ENCODE results near the gene IQGAP3.

Gene IQGAP3

DNA sequence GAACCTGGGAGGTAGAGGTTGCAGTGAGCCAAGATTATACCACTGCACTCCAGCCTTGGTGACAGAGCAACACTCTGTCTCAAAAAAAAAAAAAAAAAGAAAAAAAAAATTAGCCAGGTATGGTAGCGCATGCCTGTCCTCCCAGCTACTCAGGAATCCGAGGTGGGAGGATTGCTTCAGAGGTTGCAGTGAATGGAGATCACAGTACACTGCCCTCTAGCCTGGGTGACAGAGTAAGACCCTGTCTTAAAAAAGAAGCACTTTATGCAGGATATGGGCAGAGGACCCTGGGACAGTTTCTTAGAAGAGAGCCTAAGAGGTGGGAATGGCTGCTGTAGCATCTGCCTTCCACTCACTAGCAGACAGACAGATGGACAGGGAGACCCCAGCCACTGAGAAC is 23.0 kb downstream of the IQGAP3 start:
- no peak overlapping the region for H2BK5ac ChIP-seq (ENCODE audit: low read depth, low read length, poor library complexity, severe bottlenecking)
- H3K27me3 ChIP-seq (ENCODE audit: control insufficient read depth in 1 of 2, insufficient read depth in 1 of 2, low read length in 2 of 2), result no peaks in the 10 kb centered on the region
- H2BK120ac ChIP-seq (ENCODE audit: low read depth, low read length), result no peak overlapping the region
- H3K4me1 ChIP-seq (ENCODE audit: control insufficient read depth, insufficient read depth, low read depth, low read length), result peaks cover 7% of the 10 kb centered on the region
- WGBS, result 84% methylated on average over 2 of the region's 2 CpGs
- no peaks in the 10 kb centered on the region for H3K79me1 ChIP-seq (replicated peaks; ENCODE audit: low read length, poor library complexity, severe bottlenecking)
- no peak overlapping the region for H3K9ac ChIP-seq (ENCODE audit: low read length)
- no peaks in the 10 kb centered on the region for H3K9me3 ChIP-seq (ENCODE audit: control insufficient read depth, low read length)
- H3K27ac ChIP-seq (ENCODE audit: low read length, poor library complexity, severe bottlenecking), result no peak overlapping the region
- no peak overlapping the region for H2BK12ac ChIP-seq (ENCODE audit: low read length in 2 of 2)
- H3K4me3 ChIP-seq (ENCODE audit: insufficient read depth in 1 of 2, low read depth in 1 of 2, low read length in 2 of 2), result no peak overlapping the region
- no peak overlapping the region for H4K91ac ChIP-seq (ENCODE audit: low read length)
- H3K23ac ChIP-seq (ENCODE audit: low read length in 2 of 2), result no peak overlapping the region
- no peak overlapping the region for H3K18ac ChIP-seq (ENCODE audit: low read depth in 1 of 2, low read length in 2 of 2)
- H3K36me3 ChIP-seq (ENCODE audit: control insufficient read depth in 1 of 2, insufficient read depth in 2 of 2, low read depth in 1 of 2, low read length in 2 of 2), result peaks cover 9 to 18% of the 10 kb centered on the region in 2 experiments
- H4K8ac ChIP-seq (ENCODE audit: low read length), result no peak overlapping the region
- no peak for DNase-seq
- H3K4me2 ChIP-seq (ENCODE audit: low read length, poor library complexity, severe bottlenecking), result no peak overlapping the region
- no peak overlapping the region for H2BK15ac ChIP-seq (ENCODE audit: low read depth, poor library complexity, severe bottlenecking)
- H2AK5ac ChIP-seq (ENCODE audit: low read length, severe bottlenecking), result no peak overlapping the region
- H3K4ac ChIP-seq (ENCODE audit: low read depth in 1 of 2, low read length in 2 of 2), result no peak overlapping the region
- no peak overlapping the region for H2AFZ ChIP-seq (ENCODE audit: low read depth, low read length)
- H3K14ac ChIP-seq (ENCODE audit: low read length in 2 of 2), result no peak overlapping the region

DNA sequence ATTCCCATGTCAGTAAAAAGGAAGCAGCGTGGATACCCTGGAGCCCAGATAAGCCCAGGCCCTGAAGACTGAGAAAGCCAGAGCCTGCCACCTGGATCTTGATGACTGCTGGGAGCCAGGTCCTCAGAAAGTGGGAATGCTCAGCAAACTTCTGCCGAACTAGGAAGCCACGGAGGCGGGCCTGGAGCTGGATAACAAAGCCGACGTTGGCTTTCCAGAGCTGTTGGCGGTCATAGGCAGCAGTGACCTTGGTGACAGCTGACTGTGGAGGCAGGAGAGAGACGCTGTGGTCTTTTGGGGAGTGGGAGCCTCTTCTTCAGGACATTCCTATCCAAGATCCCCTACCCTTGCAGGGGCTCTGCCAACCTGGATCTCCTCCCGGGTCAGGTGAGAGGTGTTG is 24.4 kb downstream of the IQGAP3 start:
- no peak overlapping the region for H2BK120ac ChIP-seq (ENCODE audit: low read depth, low read length)
- peaks cover 7% of the 10 kb centered on the region for H3K4me1 ChIP-seq (ENCODE audit: control insufficient read depth, insufficient read depth, low read depth, low read length)
- H2BK15ac ChIP-seq (ENCODE audit: low read depth, poor library complexity, severe bottlenecking), result no peak overlapping the region
- H4K91ac ChIP-seq (ENCODE audit: low read length), result no peak overlapping the region
- H3K27me3 ChIP-seq (ENCODE audit: control insufficient read depth in 1 of 2, insufficient read depth in 1 of 2, low read length in 2 of 2), result no peaks in the 10 kb centered on the region
- no peak overlapping the region for H3K9ac ChIP-seq (ENCODE audit: low read length)
- DNase-seq, result no peak
- no peak overlapping the region for H3K14ac ChIP-seq (ENCODE audit: low read length in 2 of 2)
- H3K9me3 ChIP-seq (ENCODE audit: control insufficient read depth, low read length), result no peaks in the 10 kb centered on the region
- no peak overlapping the region for H3K4ac ChIP-seq (ENCODE audit: low read depth in 1 of 2, low read length in 2 of 2)
- H3K79me1 ChIP-seq (replicated peaks; ENCODE audit: low read length, poor library complexity, severe bottlenecking), result no peaks in the 10 kb centered on the region
- no peak overlapping the region for H3K27ac ChIP-seq (ENCODE audit: low read length, poor library complexity, severe bottlenecking)
- no peak overlapping the region for H2BK12ac ChIP-seq (ENCODE audit: low read length in 2 of 2)
- no peak overlapping the region for H4K8ac ChIP-seq (ENCODE audit: low read length)
- H2BK5ac ChIP-seq (ENCODE audit: low read depth, low read length, poor library complexity, severe bottlenecking), result no peak overlapping the region
- H3K18ac ChIP-seq (ENCODE audit: low read depth in 1 of 2, low read length in 2 of 2), result no peak overlapping the region
- no peak overlapping the region for H3K4me3 ChIP-seq (ENCODE audit: insufficient read depth in 1 of 2, low read depth in 1 of 2, low read length in 2 of 2)
- peaks cover 9 to 24% of the 10 kb centered on the region in 2 experiments for H3K36me3 ChIP-seq (ENCODE audit: control insufficient read depth in 1 of 2, insufficient read depth in 2 of 2, low read depth in 1 of 2, low read length in 2 of 2)
- no peak overlapping the region for H2AK5ac ChIP-seq (ENCODE audit: low read length, severe bottlenecking)
- H2AFZ ChIP-seq (ENCODE audit: low read depth, low read length), result no peak overlapping the region
- H3K23ac ChIP-seq (ENCODE audit: low read length in 2 of 2), result no peak overlapping the region
- no peak overlapping the region for H3K4me2 ChIP-seq (ENCODE audit: low read length, poor library complexity, severe bottlenecking)
- WGBS, result 94% methylated on average over 6 of the region's 9 CpGs

DNA sequence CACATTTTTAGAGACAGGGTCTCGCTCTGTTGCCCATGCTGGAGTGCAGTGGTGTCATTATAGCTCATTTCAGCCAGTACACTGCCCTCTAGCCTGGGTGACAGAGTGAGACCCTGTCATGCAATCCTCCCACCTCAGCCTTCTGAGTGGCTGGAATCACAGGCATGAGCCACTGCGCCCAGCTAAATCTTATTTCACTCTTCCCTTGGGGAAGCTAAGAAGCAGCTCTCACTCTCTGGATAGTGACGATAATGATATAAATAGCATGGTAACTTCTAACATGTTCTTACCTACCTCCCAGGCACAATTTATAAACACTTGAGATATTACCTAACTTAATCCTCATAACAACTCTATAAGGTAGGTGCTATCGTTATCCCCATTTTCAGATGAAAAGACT is 24.9 kb downstream of the IQGAP3 start:
- Histone ChIP-seq H3K4ac (ENCODE audit: low read depth in 1 of 2, low read length in 2 of 2) (no peak overlapping the region), H2BK12ac (ENCODE audit: low read length in 2 of 2) (no peak overlapping the region), H3K18ac (ENCODE audit: low read depth in 1 of 2, low read length in 2 of 2) (no peak overlapping the region), H2AFZ (ENCODE audit: low read depth, low read length) (no peak overlapping the region), H3K14ac (ENCODE audit: low read length in 2 of 2) (no peak overlapping the region), H3K27ac (ENCODE audit: low read length, poor library complexity, severe bottlenecking) (no peak overlapping the region), H3K23ac (ENCODE audit: low read length in 2 of 2) (no peak overlapping the region), H4K8ac (ENCODE audit: low read length) (no peak overlapping the region), H4K91ac (ENCODE audit: low read length) (no peak overlapping the region), H3K9me3 (ENCODE audit: control insufficient read depth, low read length) (no peaks in the 10 kb centered on the region), H2AK5ac (ENCODE audit: low read length, severe bottlenecking) (no peak overlapping the region), H2BK120ac (ENCODE audit: low read depth, low read length) (no peak overlapping the region), H3K9ac (ENCODE audit: low read length) (no peak overlapping the region), H3K4me2 (ENCODE audit: low read length, poor library complexity, severe bottlenecking) (no peak overlapping the region), H3K4me3 (ENCODE audit: insufficient read depth in 1 of 2, low read depth in 1 of 2, low read length in 2 of 2) (no peak overlapping the region), H3K79me1 (replicated peaks; ENCODE audit: low read length, poor library complexity, severe bottlenecking) (no peaks in the 10 kb centered on the region), H2BK5ac (ENCODE audit: low read depth, low read length, poor library complexity, severe bottlenecking) (no peak overlapping the region), H2BK15ac (ENCODE audit: low read depth, poor library complexity, severe bottlenecking) (no peak overlapping the region), H3K4me1 (ENCODE audit: control insufficient read depth, insufficient read depth, low read depth, low read length) (peaks cover 7% of the 10 kb centered on the region), H3K27me3 (ENCODE audit: control insufficient read depth in 1 of 2, insufficient read depth in 1 of 2, low read length in 2 of 2) (no peaks in the 10 kb centered on the region), H3K36me3 (ENCODE audit: control insufficient read depth in 1 of 2, insufficient read depth in 2 of 2, low read depth in 1 of 2, low read length in 2 of 2) (peaks cover 9 to 24% of the 10 kb centered on the region in 2 experiments)
- no peak for DNase-seq
- 96% methylated on average over 4 of the region's 4 CpGs for WGBS

DNA sequence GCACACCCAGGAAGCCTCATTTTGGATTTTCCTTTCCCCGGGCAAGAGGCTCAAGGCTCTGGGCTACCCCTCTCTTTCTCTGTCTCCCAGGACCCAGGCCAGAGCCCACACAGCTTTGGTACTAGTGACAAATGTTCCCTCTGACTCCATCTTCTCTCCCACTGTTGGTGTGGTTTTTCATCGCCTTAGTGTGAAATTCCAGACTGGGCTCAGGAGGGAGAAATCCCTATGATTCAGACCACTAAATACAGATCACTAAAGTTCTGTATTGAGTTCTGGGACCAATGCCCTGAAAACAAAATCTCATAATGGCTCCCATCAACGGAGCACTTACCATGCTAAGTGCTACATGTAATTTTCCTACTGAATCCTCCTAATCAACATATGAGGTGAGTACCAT is 26.1 kb downstream of the IQGAP3 start:
- Histone ChIP-seq H2BK5ac (ENCODE audit: low read depth, low read length, poor library complexity, severe bottlenecking) (no peak overlapping the region), H2BK120ac (ENCODE audit: low read depth, low read length) (no peak overlapping the region), H4K8ac (ENCODE audit: low read length) (no peak overlapping the region), H3K79me1 (replicated peaks; ENCODE audit: low read length, poor library complexity, severe bottlenecking) (no peaks in the 10 kb centered on the region), H3K18ac (ENCODE audit: low read depth in 1 of 2, low read length in 2 of 2) (no peak overlapping the region), H2BK15ac (ENCODE audit: low read depth, poor library complexity, severe bottlenecking) (no peak overlapping the region), H2AK5ac (ENCODE audit: low read length, severe bottlenecking) (no peak overlapping the region), H3K27me3 (ENCODE audit: control insufficient read depth in 1 of 2, insufficient read depth in 1 of 2, low read length in 2 of 2) (no peaks in the 10 kb centered on the region), H3K27ac (ENCODE audit: low read length, poor library complexity, severe bottlenecking) (no peak overlapping the region), H3K4me1 (ENCODE audit: control insufficient read depth, insufficient read depth, low read depth, low read length) (no peaks in the 10 kb centered on the region), H3K23ac (ENCODE audit: low read length in 2 of 2) (no peak overlapping the region), H3K4me3 (ENCODE audit: insufficient read depth in 1 of 2, low read depth in 1 of 2, low read length in 2 of 2) (no peak overlapping the region), H3K4ac (ENCODE audit: low read depth in 1 of 2, low read length in 2 of 2) (no peak overlapping the region), H3K36me3 (ENCODE audit: control insufficient read depth in 1 of 2, insufficient read depth in 2 of 2, low read depth in 1 of 2, low read length in 2 of 2) (peaks cover 9 to 24% of the 10 kb centered on the region in 2 experiments), H3K9ac (ENCODE audit: low read length) (no peak overlapping the region), H4K91ac (ENCODE audit: low read length) (no peak overlapping the region), H3K4me2 (ENCODE audit: low read length, poor library complexity, severe bottlenecking) (no peak overlapping the region), H3K9me3 (ENCODE audit: control insufficient read depth, low read length) (no peaks in the 10 kb centered on the region), H2AFZ (ENCODE audit: low read depth, low read length) (no peak overlapping the region), H3K14ac (ENCODE audit: low read length in 2 of 2) (no peak overlapping the region), H2BK12ac (ENCODE audit: low read length in 2 of 2) (no peak overlapping the region)
- no peak for DNase-seq
- WGBS, result 99% methylated on average over 3 of the region's 3 CpGs

Measured in mesenchymal stem cell (in vitro differentiated cells and primary cell).